ENCODE data around the gene COL4A1.

The COL4A1 gene

DNA sequence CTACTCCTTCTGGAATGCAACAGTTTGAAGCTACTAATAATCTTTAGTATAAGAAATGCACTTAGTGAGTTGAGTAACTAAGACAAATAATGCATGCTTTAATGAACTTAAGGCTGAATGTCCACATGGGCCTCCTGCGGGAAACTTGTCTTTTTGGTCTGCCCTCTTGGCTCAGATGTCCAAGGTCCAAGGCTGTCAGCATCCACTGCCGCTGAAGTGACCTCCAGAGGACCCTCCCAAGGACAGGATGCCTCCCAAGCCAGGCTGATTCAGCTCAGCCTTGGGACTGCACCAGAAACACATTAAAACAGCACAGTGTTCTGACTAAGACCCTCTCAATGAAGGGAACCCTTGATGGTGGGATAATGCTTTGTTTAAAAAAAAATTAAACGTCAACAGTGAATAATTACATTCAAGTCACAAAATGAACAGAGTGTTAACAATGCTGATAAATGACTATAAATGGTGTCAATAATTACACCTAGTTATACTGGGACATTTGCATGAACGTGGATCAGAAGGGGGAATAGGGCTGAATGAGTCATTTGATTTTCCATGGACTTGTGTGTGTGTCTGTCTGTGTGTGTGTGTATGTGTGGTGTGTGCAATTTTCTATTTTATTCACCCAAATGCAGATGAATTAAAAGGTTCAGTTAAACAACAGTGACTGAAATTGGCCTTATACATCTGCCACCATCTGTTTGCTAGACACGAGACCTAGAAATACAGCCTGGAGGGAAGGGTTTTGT, 150.5 kb downstream of the COL4A1 start:
- no peaks in the 10 kb centered on the region for H3K36me3 ChIP-seq (replicated peaks; ENCODE audit: insufficient read depth, low read length)
- H3K4me3 ChIP-seq (ENCODE audit: low read length) = no peak overlapping the region
- no peak overlapping the region for H3K27ac ChIP-seq (ENCODE audit: low read length)
- H3K9me3 ChIP-seq (replicated peaks; ENCODE audit: insufficient read depth, low read length) = no peaks in the 10 kb centered on the region
- TF ChIP-seq, protein P1, sequence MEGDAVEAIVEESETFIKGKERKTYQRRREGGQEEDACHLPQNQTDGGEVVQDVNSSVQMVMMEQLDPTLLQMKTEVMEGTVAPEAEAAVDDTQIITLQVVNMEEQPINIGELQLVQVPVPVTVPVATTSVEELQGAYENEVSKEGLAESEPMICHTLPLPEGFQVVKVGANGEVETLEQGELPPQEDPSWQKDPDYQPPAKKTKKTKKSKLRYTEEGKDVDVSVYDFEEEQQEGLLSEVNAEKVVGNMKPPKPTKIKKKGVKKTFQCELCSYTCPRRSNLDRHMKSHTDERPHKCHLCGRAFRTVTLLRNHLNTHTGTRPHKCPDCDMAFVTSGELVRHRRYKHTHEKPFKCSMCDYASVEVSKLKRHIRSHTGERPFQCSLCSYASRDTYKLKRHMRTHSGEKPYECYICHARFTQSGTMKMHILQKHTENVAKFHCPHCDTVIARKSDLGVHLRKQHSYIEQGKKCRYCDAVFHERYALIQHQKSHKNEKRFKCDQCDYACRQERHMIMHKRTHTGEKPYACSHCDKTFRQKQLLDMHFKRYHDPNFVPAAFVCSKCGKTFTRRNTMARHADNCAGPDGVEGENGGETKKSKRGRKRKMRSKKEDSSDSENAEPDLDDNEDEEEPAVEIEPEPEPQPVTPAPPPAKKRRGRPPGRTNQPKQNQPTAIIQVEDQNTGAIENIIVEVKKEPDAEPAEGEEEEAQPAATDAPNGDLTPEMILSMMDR (IDR thresholded peaks at IDR 0.05; ENCODE audit: low read length) = no peak
- TF ChIP-seq EZH2 (optimal IDR thresholded peaks at IDR 0.05; ENCODE audit: low read depth, low read length) (no peak), EZH2phosphoT487 (IDR thresholded peaks at IDR 0.05; ENCODE audit: low read length) (no peak)
- no peak for DNase-seq
- no peak overlapping the region for H3K9ac ChIP-seq (ENCODE audit: low read length)
- H3F3A ChIP-seq (ENCODE audit: insufficient read depth, low read length) = no peaks in the 10 kb centered on the region
- H3K79me2 ChIP-seq (ENCODE audit: low read length) = no peaks in the 10 kb centered on the region
- no peak overlapping the region for H2AFZ ChIP-seq (ENCODE audit: low read length)
- H3K4me1 ChIP-seq (ENCODE audit: low read length) = peaks cover 11% of the 10 kb centered on the region; the same call in 1 of the 2 replicates
- H4K20me1 ChIP-seq (ENCODE audit: insufficient read depth, low read length) = no peaks in the 10 kb centered on the region
- H3K4me2 ChIP-seq (ENCODE audit: low read depth, low read length) = no peak overlapping the region
- H3K9me2 ChIP-seq (replicated peaks; ENCODE audit: insufficient read depth, low read length) = no peaks in the 10 kb centered on the region
- H3K27me3 ChIP-seq (replicated peaks; ENCODE audit: insufficient read depth, low read length) = no peaks in the 10 kb centered on the region

DNA sequence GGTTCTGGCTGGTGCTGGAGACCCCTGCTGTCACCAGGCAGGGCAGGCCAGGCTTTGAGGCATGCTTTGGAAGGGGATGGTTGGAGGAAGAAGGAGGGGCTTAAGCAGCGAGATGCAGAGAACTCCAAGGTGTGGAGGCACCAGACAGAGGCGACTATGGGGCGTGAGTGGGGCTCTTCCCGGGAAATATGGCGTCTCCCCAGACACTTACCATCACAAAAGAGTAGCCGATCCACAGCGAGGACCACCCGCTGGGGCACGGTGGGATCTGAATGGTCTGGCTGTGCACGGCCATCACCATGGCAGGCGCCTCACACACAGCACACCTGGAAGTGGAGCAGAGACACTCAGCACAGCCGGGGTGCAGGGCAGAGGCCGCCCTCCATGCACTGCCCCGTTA, 151.9 kb downstream of the COL4A1 start:
- H3K79me2 ChIP-seq (ENCODE audit: low read length) = no peaks in the 10 kb centered on the region
- no peaks in the 10 kb centered on the region for H3K36me3 ChIP-seq (replicated peaks; ENCODE audit: insufficient read depth, low read length)
- no peak overlapping the region for H3K4me3 ChIP-seq (ENCODE audit: low read length)
- H3K4me2 ChIP-seq (ENCODE audit: low read depth, low read length) = no peak overlapping the region
- no peaks in the 10 kb centered on the region for H4K20me1 ChIP-seq (ENCODE audit: insufficient read depth, low read length)
- H3K27me3 ChIP-seq (replicated peaks; ENCODE audit: insufficient read depth, low read length) = no peaks in the 10 kb centered on the region
- H3K9me2 ChIP-seq (replicated peaks; ENCODE audit: insufficient read depth, low read length) = no peaks in the 10 kb centered on the region
- no peak overlapping the region for H2AFZ ChIP-seq (ENCODE audit: low read length)
- H3K9ac ChIP-seq (ENCODE audit: low read length) = no peak overlapping the region
- TF ChIP-seq EZH2 (optimal IDR thresholded peaks at IDR 0.05; ENCODE audit: low read depth, low read length) (no peak), EZH2phosphoT487 (IDR thresholded peaks at IDR 0.05; ENCODE audit: low read length) (no peak)
- TF ChIP-seq, protein P1 (IDR thresholded peaks at IDR 0.05; ENCODE audit: low read length) = no peak
- H3K4me1 ChIP-seq (ENCODE audit: low read length) = peaks cover 11% of the 10 kb centered on the region; the same call in 1 of the 2 replicates
- no peak for DNase-seq
- H3F3A ChIP-seq (ENCODE audit: insufficient read depth, low read length) = no peaks in the 10 kb centered on the region
- no peaks in the 10 kb centered on the region for H3K9me3 ChIP-seq (replicated peaks; ENCODE audit: insufficient read depth, low read length)
- no peak overlapping the region for H3K27ac ChIP-seq (ENCODE audit: low read length)

DNA sequence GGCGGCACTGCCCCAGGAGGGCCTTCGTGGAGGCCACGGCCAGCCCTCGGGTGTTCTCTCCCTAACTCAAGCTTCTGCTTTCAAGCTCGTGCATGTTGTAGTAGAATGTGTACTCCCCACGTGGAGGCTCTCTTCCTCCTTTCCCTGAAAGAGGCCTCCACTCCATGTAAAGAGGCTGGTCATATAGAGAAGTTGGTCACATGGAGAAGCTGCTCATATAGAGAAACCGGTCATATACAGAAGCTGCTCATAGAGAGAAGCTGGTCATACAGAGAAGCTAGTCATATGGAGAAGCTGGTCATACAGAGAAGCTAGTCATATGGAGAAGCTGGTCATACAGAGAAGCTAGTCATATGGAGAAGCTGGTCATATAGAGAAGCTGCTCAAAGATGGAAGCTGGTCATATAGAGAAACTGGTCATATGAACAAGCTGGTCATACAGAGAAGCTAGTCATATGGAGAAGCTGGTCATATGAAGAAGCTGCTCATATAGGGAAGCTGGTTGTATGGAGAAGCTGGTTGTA, 152.5 kb downstream of the COL4A1 start:
- no peak overlapping the region for H3K4me3 ChIP-seq (ENCODE audit: low read length)
- H3K79me2 ChIP-seq (ENCODE audit: low read length) = no peaks in the 10 kb centered on the region
- H3K9me2 ChIP-seq (replicated peaks; ENCODE audit: insufficient read depth, low read length) = no peaks in the 10 kb centered on the region
- peaks cover 11% of the 10 kb centered on the region; the same call in 1 of the 2 replicates for H3K4me1 ChIP-seq (ENCODE audit: low read length)
- H4K20me1 ChIP-seq (ENCODE audit: insufficient read depth, low read length) = no peaks in the 10 kb centered on the region
- H3K4me2 ChIP-seq (ENCODE audit: low read depth, low read length) = no peak overlapping the region
- no peaks in the 10 kb centered on the region for H3K36me3 ChIP-seq (replicated peaks; ENCODE audit: insufficient read depth, low read length)
- H3F3A ChIP-seq (ENCODE audit: insufficient read depth, low read length) = no peaks in the 10 kb centered on the region
- TF ChIP-seq, protein P1 (IDR thresholded peaks at IDR 0.05; ENCODE audit: low read length) = no peak
- TF ChIP-seq EZH2 (optimal IDR thresholded peaks at IDR 0.05; ENCODE audit: low read depth, low read length) (no peak), EZH2phosphoT487 (IDR thresholded peaks at IDR 0.05; ENCODE audit: low read length) (no peak)
- DNase-seq = no peak
- no peaks in the 10 kb centered on the region for H3K27me3 ChIP-seq (replicated peaks; ENCODE audit: insufficient read depth, low read length)
- no peak overlapping the region for H3K27ac ChIP-seq (ENCODE audit: low read length)
- no peak overlapping the region for H2AFZ ChIP-seq (ENCODE audit: low read length)
- no peaks in the 10 kb centered on the region for H3K9me3 ChIP-seq (replicated peaks; ENCODE audit: insufficient read depth, low read length)
- H3K9ac ChIP-seq (ENCODE audit: low read length) = no peak overlapping the region

Data from MM.1S (cell line).